Activated naive CD4-positive, alpha-beta T cell treated with anti-CD3 and anti-CD28 coated beads for 36 hours (primary cell): ENCODE data around the gene TUBB8. TPM values are rescaled to one million over a fixed set of nuclear protein-coding genes. Genes with fewer than 3 reads are reported as not detected.

Source experiments
- CTCF ChIA-PET: fragments of 350-600 bp; sonication (Branson Sonifier 250); formaldehyde crosslinking; loops from one replicate; lab custom pipeline; 2021; ENCODE audit warnings: antibody characterized with exemption; lab: Charles Lee
- DNase-seq: peaks from one replicate; pipeline ENCODE4 v3.0.0-alpha.2; 2020
- H3K27ac Mint-ChIP-seq: one replicate; pipeline ENCODE4 v1.8.0; 2021; ENCODE audit warnings: mild to moderate bottlenecking, mixed read lengths
- H3K27me3 Mint-ChIP-seq: one replicate; pipeline ENCODE4 v1.8.0; 2021; ENCODE audit warnings: low read depth, mixed read lengths
- H3K36me3 Mint-ChIP-seq: one replicate; pipeline ENCODE4 v1.8.0; 2021; ENCODE audit warnings: low read depth, mixed read lengths
- H3K4me1 Mint-ChIP-seq: one replicate; pipeline ENCODE4 v1.8.0; 2021; ENCODE audit warnings: low read depth, mixed read lengths
- H3K4me3 Mint-ChIP-seq: one replicate; pipeline ENCODE4 v1.8.0; 2021; ENCODE audit warnings: mild to moderate bottlenecking, moderate library complexity, mixed read lengths
- H3K9me3 Mint-ChIP-seq: one replicate; pipeline ENCODE4 v1.8.0; 2021; ENCODE audit warnings: mixed read lengths
- intact Hi-C: fragments of 100-400 bp; cut with micrococcal nuclease; formaldehyde crosslinking; loops from one replicate; pipeline ENCODE4 v1.15.1; 2023
- total RNA-seq, 2 experiments: library from RNA; stranded (reverse); gene quantifications; one replicate each; pipeline ENCODE4 v1.2.3, GENCODE V29; 2021

The TUBB8 gene
- total RNA-seq, result not detected

DNA sequence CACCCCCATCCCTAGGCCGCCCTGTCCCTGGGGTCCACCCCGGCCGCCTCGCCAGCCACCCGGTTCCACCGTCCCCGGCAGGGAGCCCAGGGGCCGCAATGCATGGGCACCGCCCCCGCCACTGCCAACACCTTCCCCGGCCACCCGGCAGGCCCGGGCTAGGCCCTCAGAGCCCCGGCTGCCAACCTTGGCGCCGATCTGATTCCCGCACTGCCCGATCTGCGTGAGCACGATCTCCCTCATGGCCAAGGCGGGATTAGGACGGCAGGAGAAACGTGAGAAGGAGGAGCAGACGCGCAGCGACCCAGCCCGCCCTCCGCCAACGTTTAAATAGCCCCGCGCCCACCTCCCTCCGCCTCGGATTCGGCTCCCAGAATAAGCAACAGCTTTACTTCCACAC, at the start of gene TUBB8:
TUBB8 (minus strand) TSS at position 301 of the 400 bp plus-strand sequence; CDS start at position 243, 58 bp downstream.
- Mint-ChIP-seq H3K36me3 (no peaks in the 10 kb centered on the region), H3K9me3 (no peaks in the 10 kb centered on the region), H3K27ac (no peak within 1 kb of the TSS), H3K4me1 (no peaks in the 10 kb centered on the region), H3K27me3 (no peaks in the 10 kb centered on the region), H3K4me3 (no peak within 1 kb of the TSS)
- no peak for DNase-seq
- intact Hi-C loops, result no loop called here
- CTCF ChIA-PET, result no interaction called here

DNA sequence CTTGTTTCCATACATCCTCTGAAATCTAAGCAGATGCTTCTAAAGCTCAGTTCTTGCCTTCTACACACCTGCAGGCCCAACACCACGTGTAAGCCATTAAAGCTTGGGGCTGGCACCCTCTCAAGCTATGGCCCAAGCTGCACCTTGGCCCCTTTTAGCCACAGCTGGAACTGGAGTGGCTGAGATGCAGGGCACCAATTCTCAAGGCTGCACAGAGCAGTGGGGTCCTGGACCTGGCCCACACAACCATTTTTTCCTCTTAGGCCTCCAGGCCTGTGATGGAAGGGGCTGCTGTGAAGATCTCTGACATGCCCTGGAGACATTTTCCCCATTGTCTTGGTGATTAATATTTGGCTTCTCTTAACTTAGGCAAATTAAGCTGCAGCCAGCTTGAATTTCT, 47.4 kb upstream of the TUBB8 start:
- Mint-ChIP-seq H3K9me3 (peaks cover 20% of the 10 kb centered on the region), H3K4me3 (no peak overlapping the region), H3K27ac (no peak overlapping the region), H3K27me3 (no peaks in the 10 kb centered on the region), H3K4me1 (no peaks in the 10 kb centered on the region), H3K36me3 (peaks cover 6% of the 10 kb centered on the region)
- CTCF ChIA-PET, result interaction anchor here (1.0 to 1.1 kb wide), 2 partner anchors 13 to 20 kb away, joined by 4 read pairs; no protein-coding TSS in a partner anchor
- intact Hi-C loops, result no loop called here
- no peak for DNase-seq

DNA sequence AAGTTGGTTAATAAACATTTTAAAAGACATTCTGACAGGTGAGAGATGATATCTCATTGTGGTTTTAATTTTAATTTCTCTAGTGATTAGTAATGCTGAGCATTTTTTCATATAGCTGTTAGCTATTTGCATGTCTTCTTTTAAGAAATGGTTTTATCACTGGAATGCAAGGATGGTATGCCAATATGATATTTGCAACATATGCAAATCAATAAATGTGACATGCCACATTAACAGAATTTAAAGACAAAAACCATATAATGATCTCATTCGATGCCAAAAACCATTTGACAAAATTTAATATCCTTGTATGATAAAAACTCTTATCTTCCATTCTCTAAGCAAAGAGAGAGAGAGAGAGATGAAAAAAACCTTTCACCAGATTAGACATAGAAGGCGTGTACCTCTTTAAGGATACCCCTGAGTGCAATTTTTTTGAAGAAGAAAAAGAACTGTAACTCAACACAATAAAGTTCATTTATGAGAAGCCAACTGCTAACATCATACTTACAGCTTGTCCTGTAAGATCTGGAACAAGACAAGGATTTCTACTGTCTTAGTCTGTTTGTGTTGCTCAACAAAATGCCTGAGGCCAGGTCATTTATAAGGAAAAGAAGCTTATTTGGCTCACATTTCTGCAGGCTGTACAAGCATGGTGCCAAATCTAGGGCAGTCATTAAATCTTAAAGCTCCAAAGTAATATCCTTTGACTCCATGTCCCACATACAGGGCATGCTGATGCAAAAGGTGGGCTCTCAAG, 46.4 kb upstream of the TUBB8 start:
- no peaks in the 10 kb centered on the region for H3K27me3 Mint-ChIP-seq
- H3K36me3 Mint-ChIP-seq, result peaks cover 6% of the 10 kb centered on the region
- no peak overlapping the region for H3K4me3 Mint-ChIP-seq
- H3K27ac Mint-ChIP-seq, result no peak overlapping the region
- CTCF ChIA-PET, result interaction anchor here (0.7 to 1.1 kb wide), 3 partner anchors 14 to 164 kb away, joined by 4 read pairs; no protein-coding TSS in a partner anchor
- DNase-seq, result no peak
- intact Hi-C loops, result no loop called here
- H3K9me3 Mint-ChIP-seq, result peaks cover 20% of the 10 kb centered on the region
- H3K4me1 Mint-ChIP-seq, result no peaks in the 10 kb centered on the region

DNA sequence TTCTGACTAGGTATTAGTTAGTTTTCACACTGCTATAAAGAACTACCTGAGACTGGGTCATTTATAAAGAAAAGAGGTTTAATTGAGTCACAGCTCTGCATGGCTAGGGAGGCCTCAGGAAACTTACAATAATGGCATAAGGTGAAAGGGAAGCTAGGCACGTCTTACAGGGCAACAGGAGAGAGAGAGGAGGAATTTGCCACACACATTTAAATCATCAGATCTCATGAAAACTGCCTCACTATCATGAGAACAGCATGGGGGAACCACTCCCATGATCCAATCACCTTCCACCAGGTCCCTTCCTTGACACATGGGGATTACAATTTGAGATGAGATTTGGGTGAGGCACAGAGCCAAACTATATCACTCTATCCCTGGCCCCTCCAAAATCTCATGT, 45.5 kb upstream of the TUBB8 start:
- intact Hi-C loops, result no loop called here
- DNase-seq, result no peak
- H3K36me3 Mint-ChIP-seq, result peaks cover 6% of the 10 kb centered on the region
- H3K27ac Mint-ChIP-seq, result no peak overlapping the region
- no peaks in the 10 kb centered on the region for H3K27me3 Mint-ChIP-seq
- no peaks in the 10 kb centered on the region for H3K4me1 Mint-ChIP-seq
- peaks cover 20% of the 10 kb centered on the region for H3K9me3 Mint-ChIP-seq
- CTCF ChIA-PET, result no interaction called here
- no peak overlapping the region for H3K4me3 Mint-ChIP-seq

DNA sequence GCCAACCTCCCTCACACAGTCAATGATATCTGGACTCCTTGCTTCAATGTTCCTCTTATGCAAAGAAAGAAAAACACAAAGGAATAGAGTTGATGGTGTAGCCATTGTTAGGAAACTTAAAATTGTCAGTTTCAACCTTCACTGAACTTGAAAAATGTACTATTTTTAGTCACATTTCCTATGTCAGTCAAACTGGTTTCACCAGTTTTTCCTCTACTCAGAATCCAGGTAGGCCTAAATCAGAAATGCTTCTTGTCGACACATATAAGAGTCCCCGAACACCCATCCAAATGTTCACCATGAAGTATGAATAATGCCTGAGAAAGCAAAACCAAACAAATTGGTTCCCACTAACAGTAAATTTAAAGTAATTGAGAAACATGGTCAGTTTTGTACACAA, 43.8 kb upstream of the TUBB8 start:
- H3K4me1 Mint-ChIP-seq, result no peaks in the 10 kb centered on the region

DNA sequence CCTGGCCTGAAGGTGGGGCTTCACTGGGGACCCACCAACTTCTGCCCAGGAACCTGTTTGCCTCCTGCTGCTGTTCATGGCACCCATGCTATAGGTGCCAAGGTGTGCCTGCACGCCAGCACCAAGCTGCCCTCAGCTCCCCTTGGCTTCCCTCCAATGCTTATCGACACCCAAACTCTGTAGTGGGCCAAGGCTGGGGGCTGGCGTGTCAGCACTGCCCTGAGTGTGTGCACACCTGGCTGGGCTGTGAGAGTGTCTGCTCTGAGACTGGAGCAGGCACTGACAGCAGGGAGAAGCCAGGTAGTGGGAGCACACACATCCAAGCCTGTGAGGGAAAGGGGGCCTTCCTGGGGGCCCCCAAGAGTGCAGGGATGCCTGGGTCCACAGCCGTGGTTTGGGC, 43.1 kb upstream of the TUBB8 start:
- no peaks in the 10 kb centered on the region for H3K27me3 Mint-ChIP-seq
- H3K4me1 Mint-ChIP-seq, result peaks cover 4% of the 10 kb centered on the region
- CTCF ChIA-PET, result no interaction called here
- no peak for DNase-seq
- H3K4me3 Mint-ChIP-seq, result no peak overlapping the region
- intact Hi-C loops, result no loop called here
- peaks cover 6% of the 10 kb centered on the region for H3K36me3 Mint-ChIP-seq
- no peak overlapping the region for H3K27ac Mint-ChIP-seq
- peaks cover 15% of the 10 kb centered on the region for H3K9me3 Mint-ChIP-seq

More for the DNA sequence above, 43.8 kb upstream of the TUBB8 start:
- no peak overlapping the region for H3K4me3 Mint-ChIP-seq
- CTCF ChIA-PET, result no interaction called here
- no peaks in the 10 kb centered on the region for H3K27me3 Mint-ChIP-seq
- H3K9me3 Mint-ChIP-seq, result peaks cover 20% of the 10 kb centered on the region
- DNase-seq, result no peak
- H3K27ac Mint-ChIP-seq, result no peak overlapping the region
- H3K36me3 Mint-ChIP-seq, result peaks cover 6% of the 10 kb centered on the region
- intact Hi-C loops, result no loop called here

DNA sequence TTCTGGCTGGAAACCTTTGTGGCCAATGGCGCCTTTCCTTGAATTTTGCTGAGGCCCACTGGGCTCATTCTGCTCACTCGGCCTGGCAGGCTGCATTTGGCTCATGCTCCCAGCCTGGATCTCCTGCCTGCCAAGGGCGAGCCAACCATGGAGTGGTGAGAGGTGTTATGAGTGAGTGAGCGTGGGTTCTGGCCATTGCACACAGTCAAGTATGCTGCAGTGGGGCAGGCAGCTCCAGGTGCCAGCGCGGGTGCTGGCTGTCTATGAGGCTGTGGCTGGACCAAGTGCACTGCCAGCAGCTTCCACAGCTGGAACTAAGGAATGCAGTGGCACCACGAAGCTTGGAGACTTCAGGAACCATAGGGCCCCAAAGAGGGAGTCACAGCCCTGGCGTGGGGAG, 42.2 kb upstream of the TUBB8 start:
- no peaks in the 10 kb centered on the region for H3K27me3 Mint-ChIP-seq
- peaks cover 4% of the 10 kb centered on the region for H3K4me1 Mint-ChIP-seq
- no peak overlapping the region for H3K27ac Mint-ChIP-seq
- H3K9me3 Mint-ChIP-seq, result peaks cover 10% of the 10 kb centered on the region
- CTCF ChIA-PET, result no interaction called here
- DNase-seq, result no peak
- intact Hi-C loops, result no loop called here
- H3K36me3 Mint-ChIP-seq, result peaks cover 3% of the 10 kb centered on the region
- H3K4me3 Mint-ChIP-seq, result no peak overlapping the region

DNA sequence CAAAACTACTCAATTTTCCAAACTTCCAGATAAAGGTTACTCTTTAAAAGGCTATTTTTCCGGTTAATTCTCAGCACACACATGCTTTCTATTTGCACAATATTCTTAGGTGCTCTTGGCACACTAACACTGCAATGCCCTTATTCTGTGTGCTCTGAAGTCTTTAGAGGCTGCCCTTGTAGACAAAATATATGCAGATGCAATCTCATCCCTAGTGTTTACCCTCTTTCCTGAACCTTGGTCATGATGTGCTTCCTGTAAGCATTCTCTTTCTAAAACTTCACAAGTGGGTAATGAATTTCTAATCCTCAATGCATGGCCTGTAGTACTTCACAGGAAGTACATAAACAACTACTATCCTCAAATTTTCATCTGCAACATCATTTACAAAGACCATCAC, 41.1 kb upstream of the TUBB8 start:
- H3K27me3 Mint-ChIP-seq, result no peaks in the 10 kb centered on the region
- CTCF ChIA-PET, result no interaction called here
- intact Hi-C loops, result no loop called here

DNA sequence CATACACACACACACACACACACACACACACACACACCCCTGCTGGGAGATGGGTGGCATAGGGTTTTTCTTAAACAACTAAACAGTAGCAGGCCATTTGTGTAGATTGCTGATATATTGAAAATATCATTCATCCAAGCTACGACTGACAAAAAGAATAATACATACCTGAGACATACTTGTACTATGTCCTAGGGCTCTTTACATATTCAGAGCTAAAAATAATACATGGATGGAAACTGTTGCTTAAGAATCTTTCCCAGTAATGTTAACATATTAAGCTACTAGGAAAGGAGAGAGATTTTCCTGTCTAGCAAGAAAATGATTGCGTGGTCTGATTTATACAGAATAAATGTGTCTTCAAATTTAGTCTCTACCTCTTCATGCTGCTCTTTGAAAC, 40.2 kb upstream of the TUBB8 start:
- H3K36me3 Mint-ChIP-seq, result no peaks in the 10 kb centered on the region
- H3K9me3 Mint-ChIP-seq, result no peaks in the 10 kb centered on the region
- no peak overlapping the region for H3K27ac Mint-ChIP-seq
- DNase-seq, result no peak
- H3K27me3 Mint-ChIP-seq, result no peaks in the 10 kb centered on the region
- H3K4me1 Mint-ChIP-seq, result peaks cover 4% of the 10 kb centered on the region
- CTCF ChIA-PET, result interaction anchor here (0.6 kb wide), 1 partner anchor 14 kb away, joined by 4 read pairs; no protein-coding TSS in a partner anchor
- intact Hi-C loops, result no loop called here
- no peak overlapping the region for H3K4me3 Mint-ChIP-seq

More for the DNA sequence above, 41.1 kb upstream of the TUBB8 start:
- Mint-ChIP-seq H3K4me3 (no peak overlapping the region), H3K9me3 (peaks cover 6% of the 10 kb centered on the region), H3K27ac (no peak overlapping the region), H3K4me1 (peaks cover 4% of the 10 kb centered on the region), H3K36me3 (no peaks in the 10 kb centered on the region)
- DNase-seq, result no peak

DNA sequence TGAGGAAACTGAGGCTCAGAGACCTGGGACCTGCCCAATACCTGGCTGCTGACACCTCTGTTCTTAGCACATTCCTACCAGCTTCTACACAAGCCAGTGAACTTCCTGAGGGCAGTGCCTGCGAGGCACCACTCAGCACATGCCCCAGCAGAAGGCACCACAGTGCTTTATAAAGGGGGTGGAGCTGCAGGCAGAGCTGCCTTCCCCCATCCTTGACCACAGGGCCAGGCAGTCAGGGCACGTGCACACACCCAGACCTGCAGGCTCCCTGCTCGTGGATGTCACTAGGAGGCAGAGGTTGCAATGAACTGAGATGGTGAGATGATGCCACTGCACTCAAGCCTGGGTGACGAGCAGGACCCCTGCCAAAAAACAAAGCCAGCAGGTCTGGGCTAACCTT, 39.2 kb upstream of the TUBB8 start:
- H3K27me3 Mint-ChIP-seq, result no peaks in the 10 kb centered on the region
- intact Hi-C loops, result no loop called here
- H3K9me3 Mint-ChIP-seq, result no peaks in the 10 kb centered on the region
- H3K4me3 Mint-ChIP-seq, result no peak overlapping the region
- no peak overlapping the region for H3K27ac Mint-ChIP-seq
- CTCF ChIA-PET, result no interaction called here
- H3K4me1 Mint-ChIP-seq, result peaks cover 4% of the 10 kb centered on the region
- H3K36me3 Mint-ChIP-seq, result no peaks in the 10 kb centered on the region
- DNase-seq, result no peak

DNA sequence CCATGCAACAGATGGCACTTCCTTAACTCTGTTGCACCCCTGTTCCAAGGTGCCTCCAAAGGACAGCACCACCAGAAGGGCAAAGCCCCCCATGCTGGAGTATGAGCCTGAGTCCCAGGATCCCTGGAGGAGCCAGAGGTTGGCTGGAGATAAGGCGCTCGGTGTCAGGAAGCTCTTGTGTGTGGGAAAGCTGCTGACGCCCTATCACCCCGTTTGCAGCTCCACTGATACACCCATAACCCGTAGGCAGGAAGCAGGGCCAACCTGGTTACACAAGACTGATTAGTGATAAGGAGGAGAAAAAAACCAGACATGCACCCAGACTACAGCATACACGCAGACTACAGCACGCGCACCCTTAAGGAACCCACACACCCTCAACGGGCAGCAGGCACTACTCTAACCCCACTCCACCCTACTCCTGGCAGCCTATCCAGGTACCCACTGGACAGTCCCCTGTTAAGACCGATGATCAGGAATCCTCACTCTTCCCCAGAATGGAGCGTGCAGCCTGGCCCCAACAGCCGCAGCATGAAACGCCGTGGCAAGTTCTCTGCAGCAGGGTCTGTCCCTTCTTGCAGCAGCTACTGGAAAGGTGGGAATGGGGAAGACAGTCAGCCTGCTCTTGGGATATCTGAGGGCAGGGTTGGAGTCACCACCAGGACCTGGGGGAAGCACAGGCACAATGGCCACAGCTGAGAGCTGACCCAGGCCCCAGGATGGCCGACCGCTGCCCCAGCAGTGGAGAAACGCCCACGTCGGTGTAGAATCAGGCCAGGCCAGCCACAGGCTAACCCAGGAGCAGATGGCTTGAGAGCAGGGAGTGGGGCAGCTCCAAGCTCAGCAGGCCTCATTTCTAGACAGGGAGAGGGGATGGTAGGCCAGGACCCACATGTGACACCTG, 38.3 kb upstream of the TUBB8 start:
- intact Hi-C loops, result no loop called here
- H3K27ac Mint-ChIP-seq, result no peak overlapping the region
- no peak overlapping the region for H3K4me3 Mint-ChIP-seq
- H3K4me1 Mint-ChIP-seq, result peaks cover 4% of the 10 kb centered on the region
- CTCF ChIA-PET, result no interaction called here
- no peak for DNase-seq
- no peaks in the 10 kb centered on the region for H3K9me3 Mint-ChIP-seq
- no peaks in the 10 kb centered on the region for H3K27me3 Mint-ChIP-seq
- H3K36me3 Mint-ChIP-seq, result no peaks in the 10 kb centered on the region

DNA sequence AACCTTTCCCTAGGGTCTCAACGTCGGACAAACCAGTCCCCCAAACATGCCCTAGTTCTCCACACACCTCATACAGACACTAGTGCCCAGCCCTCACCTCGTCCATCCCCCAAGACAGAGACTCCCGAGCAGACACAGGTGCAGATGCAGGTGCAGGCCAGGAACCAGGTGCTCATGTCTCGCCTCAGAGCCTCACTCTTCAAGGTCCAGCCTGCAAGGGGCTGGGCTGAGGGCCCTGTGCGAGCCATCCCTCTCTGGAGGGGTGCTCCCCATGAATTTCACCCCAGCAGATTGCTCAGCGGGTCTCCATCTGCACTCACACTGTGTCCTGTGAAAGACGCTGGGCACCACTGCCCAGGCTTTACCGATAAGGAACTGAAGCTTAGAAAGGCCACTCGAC, 36.9 kb upstream of the TUBB8 start:
- no peaks in the 10 kb centered on the region for H3K9me3 Mint-ChIP-seq
- no peaks in the 10 kb centered on the region for H3K36me3 Mint-ChIP-seq
- H3K4me3 Mint-ChIP-seq, result no peak overlapping the region
- no peak overlapping the region for H3K27ac Mint-ChIP-seq
- H3K4me1 Mint-ChIP-seq, result peaks cover 4% of the 10 kb centered on the region
- no peaks in the 10 kb centered on the region for H3K27me3 Mint-ChIP-seq
- intact Hi-C loops, result no loop called here
- DNase-seq, result no peak
- CTCF ChIA-PET, result no interaction called here
